Heart right ventricle (tissue), 16 donors: ENCODE results near the gene FAM114A2. TPM values are rescaled to one million over a fixed set of nuclear protein-coding genes. Genes with fewer than 3 reads are reported as not detected.

Experiments used
- ATAC-seq, 8 donors: fragments of 200-7000 bp; cut with Tn5 transposase; one replicate each; pipeline ENCODE4 v1.9.1; 2020; ENCODE audit warnings: mild to moderate bottlenecking in 8 of 8, moderate library complexity in 8 of 8, moderate number of reproducible peaks in 1 of 8
- DNase-seq, 2 donors: peaks; one replicate each; pipeline ENCODE4 v3.0.0-alpha.2; 2020
- H3K27ac ChIP-seq, 10 donors: fragments of 200-600 bp; sonication (generic) in 2 of 10; one replicate each; pipeline versions ENCODE4 v1.5.0 to v1.8.0; 2020 to 2022; ENCODE audit warnings: mild to moderate bottlenecking in 3 of 10
- H3K27me3 ChIP-seq, 7 donors: fragments of 200-600 bp; one replicate each; pipeline ENCODE4 v1.8.0; 2021 to 2022; ENCODE audit warnings: mild to moderate bottlenecking in 2 of 7
- H3K36me3 ChIP-seq, 9 donors: fragments of 200-600 bp; sonication (generic) in 1 of 9; one replicate each; pipeline versions ENCODE4 v1.5.0 to v1.8.0; 2020 to 2022; ENCODE audit warnings: mild to moderate bottlenecking in 2 of 9
- H3K4me1 ChIP-seq, 9 donors: fragments of 200-600 bp; sonication (generic) in 1 of 9; one replicate each; pipeline versions ENCODE4 v1.5.0 to v1.8.0; 2020 to 2022; ENCODE audit warnings: mild to moderate bottlenecking in 4 of 9
- H3K4me3 ChIP-seq, 10 donors: fragments of 200-600 bp; sonication (generic) in 2 of 10; one replicate each; pipeline versions ENCODE4 v1.5.0 to v1.8.0; 2020 to 2022; ENCODE audit warnings: mild to moderate bottlenecking in 7 of 10, moderate library complexity in 2 of 10
- H3K9me3 ChIP-seq, 11 donors: fragments of 200-600 bp in 10 of 11; sonication (generic) in 2 of 11; one replicate each; pipeline versions ENCODE4 v1.5.0 to v1.8.0; 2013 to 2022; ENCODE audit warnings: mild to moderate bottlenecking in 2 of 11, control low read depth in 1 of 11, moderate library complexity in 1 of 11
- CTCF ChIP-seq, 9 donors: fragments of 200-600 bp; sonication (generic) in 2 of 9; IDR thresholded peaks; one replicate each; pipeline versions ENCODE4 v1.5.0 to v1.8.0; 2021 to 2022; ENCODE audit warnings: antibody characterized with exemption in 9 of 9, mild to moderate bottlenecking in 5 of 9, moderate library complexity in 1 of 9
- WGBS, 2 donors: extraction: QIAGEN DNeasy Blood & Tissue Kit; methylation state at CpG; one replicate each; pipeline ENCODE4 v1.1.7; 2013; ENCODE audit warnings: inconsistent platforms in 1 of 2; 5-methylcytosine and 5-hydroxymethylcytosine counted together
- intact Hi-C, 10 donors: fragments of 100-400 bp; cut with DNase I; formaldehyde crosslinking; loops; one replicate each; pipeline versions ENCODE4 v1.11.1 to v1.14.2; 2022
- polyA plus RNA-seq, 2 donors: library from polyadenylated mRNA; stranded (reverse); fragments of 200-250 nt; gene quantifications; one replicate each; pipeline ENCODE4 v1.2.3, GENCODE V29; 2013
- total RNA-seq, 10 donors: library from RNA; stranded (reverse); fragmentation: NEBNext Ultra II Directional in 3 of 10; extraction: Animal tissue kit (Norgen Biotek cat#: 25700) in 3 of 10; gene quantifications; one replicate each; pipeline versions ENCODE4 v1.2.1 to v1.2.4, GENCODE V29; 2021 to 2023
- donor health status: Arrhythmogenic right ventricular cardiomyopathy.
- donor health status: ischemic (EF 13 %, LVEDD 7.1; RV severe dilation, severe dysfunction).
- donor health status: healthy with polysubstance abuse.
- donor health status: DM: no; HTN: yes; CAD: no.
- donor health status: DM: no; HTN: no; CAD: no.
- donor health status: ischemic (EF 25% LVEDD 6.9; RV normal size, moderate dysfunction).
- donor health status: ischemic (EF 25% LVEDD 5.7; RV mildly dilated, moderate dysfunction).
- donor health status: healthy.
- donor health status: DM: yes; HTN: yes; CAD: no.
- donor health status: Ischemic cardiomyopathy.
- donor health status: ischemic (EF 35%, LVEDD 5.7; RV mildly dilated, moderate dysfunction).
- donor health status: nonischemic (EF 11% LVEDD 7.7; RV severe dilation, severe dysfunction).
- donor health status: DM: yes; HTN: yes; CAD: no.
- donor health status: PGD.
- donor health status: ischemic (EF 29% LVEDD 5.4; RV normal size, mild dysfunction).
- donor health status: nonischemic (EF 23%, LVEDD 6.1; RV moderate dilation, normal function).

FAM114A2 gene
- total and polyA plus RNA-seq, 12 donors: 7.8 to 47.5 (median 35.4) TPM

GRCh38 chr5:153991168-153991567, 47.5 kb downstream of the FAM114A2 start:
- ATAC-seq (no peak), DNase-seq (no peak)
- H3K36me3 ChIP-seq: peaks cover 0 to 61% (median 4%) of the 10 kb centered on the region in 9 donors
- no peak for TF ChIP-seq CTCF (IDR thresholded peaks at IDR 0.05)
- intact Hi-C loops: no loop called here
- H3K4me3 ChIP-seq: no peak overlapping the region
- no peaks in the 10 kb centered on the region for H3K27me3 ChIP-seq
- H3K9me3 ChIP-seq: no peaks in the 10 kb centered on the region
- no peak overlapping the region for H3K27ac ChIP-seq
- peaks cover 0 to 6% (median 0%) of the 10 kb centered on the region in 9 donors for H3K4me1 ChIP-seq

GRCh38 chr5:153988510-153988909, 50.2 kb downstream of the FAM114A2 start:
- ATAC-seq (no peak), DNase-seq (no peak)
- H3K9me3 ChIP-seq: no peaks in the 10 kb centered on the region
- intact Hi-C loops: loop anchor here in 3 of 10 donors (5.0 to 10.0 kb wide), 3 partner anchors 66 to 196 kb away; no protein-coding TSS in a partner anchor
- TF ChIP-seq CTCF (IDR thresholded peaks at IDR 0.05): no peak
- no peaks in the 10 kb centered on the region for H3K27me3 ChIP-seq
- H3K27ac ChIP-seq: no peak overlapping the region
- H3K4me3 ChIP-seq: no peak overlapping the region
- H3K4me1 ChIP-seq: peaks cover 0 to under 1% (median 0%) of the 10 kb centered on the region in 9 donors
- peaks cover 0 to 34% (median 0%) of the 10 kb centered on the region in 9 donors for H3K36me3 ChIP-seq
- WGBS, 2 donors: 83 to 84% methylated on average over 5 of the region's 5 CpGs

GRCh38 chr5:153987301-153987700, 51.4 kb downstream of the FAM114A2 start:
- Histone ChIP-seq H3K27ac (no peak overlapping the region), H3K9me3 (no peaks in the 10 kb centered on the region), H3K36me3 (peaks cover 0 to 22% (median 0%) of the 10 kb centered on the region in 9 donors), H3K4me3 (no peak overlapping the region), H3K27me3 (no peaks in the 10 kb centered on the region), H3K4me1 (peaks cover 0 to 4% (median 0%) of the 10 kb centered on the region in 9 donors)
- WGBS, 2 donors: 86 to 88% methylated on average over 2 of the region's 2 CpGs
- ATAC-seq (no peak), DNase-seq (no peak)
- intact Hi-C loops: loop anchor here in 3 of 10 donors (5.0 to 10.0 kb wide), 3 partner anchors 68 to 198 kb away; no protein-coding TSS in a partner anchor
- TF ChIP-seq CTCF (IDR thresholded peaks at IDR 0.05): no peak

- Histone ChIP-seq H3K4me3 (no peak overlapping the region), H3K4me1 (peaks cover 0 to 4% (median 0%) of the 10 kb centered on the region in 9 donors), H3K27ac (no peak overlapping the region), H3K36me3 (peaks cover 0 to 4% (median 0%) of the 10 kb centered on the region in 9 donors), H3K27me3 (no peaks in the 10 kb centered on the region), H3K9me3 (no peaks in the 10 kb centered on the region)
- 53 to 57% methylated on average over 3 of the region's 3 CpGs for WGBS, 2 donors
- ATAC-seq (no peak), DNase-seq (no peak)
- intact Hi-C loops: loop anchor here in 3 of 10 donors (5.0 to 10.0 kb wide), 3 partner anchors 69 to 199 kb away; no protein-coding TSS in a partner anchor
- TF ChIP-seq CTCF (IDR thresholded peaks at IDR 0.05): no peak
Observed at GRCh38 chr5:153985498-153985897, 53.2 kb downstream of the FAM114A2 start.
